G401.6 (cell line): ENCODE measurements around the gene RBMX2.

Experiments used
- FAIRE-seq: peaks from 2 replicates; lab custom pipeline; 2012; peaks lifted over from hg19 to GRCh38; lab: Jason Lieb, UNC

Gene RBMX2

GRCh38 chrX:130446974-130447373, 45.2 kb downstream of the RBMX2 start:
- no peak for FAIRE-seq
